GM19025 (cell line): ENCODE data around the gene MTHFSD.

Experiments used
- ATAC-seq: cut with Tn5 transposase; IDR thresholded peaks from one replicate; pipeline ENCODE4 v1.9.1; 2021; ENCODE audit warnings: mild to moderate bottlenecking, low read depth, moderate library complexity; ENCODE audit not compliant: unreplicated experiment

MTHFSD gene

GRCh38 chr16:86553356-86553755 is 1.7 kb downstream of the MTHFSD start:
- no peak for ATAC-seq

- ATAC-seq, result no peak
These were observed 4.8 kb downstream of the MTHFSD start for GRCh38 chr16:86550281-86550680.

- ATAC-seq, result no peak
These were observed 5.2 kb downstream of the MTHFSD start for GRCh38 chr16:86549893-86550190.

- ATAC-seq, result no peak
These were observed 5.8 kb downstream of the MTHFSD start for GRCh38 chr16:86549076-86549892.

- ATAC-seq, result no peak
These were observed 7.7 kb downstream of the MTHFSD start for GRCh38 chr16:86547286-86547685.

- no peak for ATAC-seq
These were observed 8.4 kb downstream of the MTHFSD start for GRCh38 chr16:86546638-86547013.

- no peak for ATAC-seq
These were observed 8.9 kb downstream of the MTHFSD start for GRCh38 chr16:86545954-86546637.

GRCh38 chr16:86545481-86545880 is 9.6 kb downstream of the MTHFSD start:
- ATAC-seq, result no peak

- no peak for ATAC-seq
These were observed 12.0 kb downstream of the MTHFSD start for GRCh38 chr16:86542756-86543750.

GRCh38 chr16:86541560-86541959 is 13.5 kb downstream of the MTHFSD start:
- ATAC-seq, result no peak

GRCh38 chr16:86540894-86541293 is 14.1 kb downstream of the MTHFSD start:
- ATAC-seq, result no peak

- ATAC-seq, result no peak
These were observed 16.7 kb downstream of the MTHFSD start for GRCh38 chr16:86538196-86538780.

GRCh38 chr16:86537486-86537885 is 17.5 kb downstream of the MTHFSD start:
- no peak for ATAC-seq

GRCh38 chr16:86536621-86537020 is 18.4 kb downstream of the MTHFSD start:
- no peak for ATAC-seq

- ATAC-seq, result no peak
These were observed 20.0 kb downstream of the MTHFSD start for GRCh38 chr16:86534779-86535615.

GRCh38 chr16:86533767-86534351 is 21.2 kb downstream of the MTHFSD start:
- no peak for ATAC-seq

- no peak for ATAC-seq
These were observed 22.0 kb downstream of the MTHFSD start for GRCh38 chr16:86533076-86533475.

- no peak for ATAC-seq
These were observed 22.6 kb downstream of the MTHFSD start for GRCh38 chr16:86532526-86532815.

GRCh38 chr16:86531641-86532525 is 23.2 kb downstream of the MTHFSD start:
- no peak for ATAC-seq
